H54 (cell line): ENCODE measurements around the gene POLRMT.
"Not testable (repeated sequence)": the region's sequence is repeated elsewhere in the genome, so short reads cannot be mapped to it uniquely, and the experiment has no call there.

Experiments used
- DNase-seq: peaks from one replicate; pipeline ENCODE4 v3.0.0; 2011; ENCODE audit warnings: low spot score, mixed read lengths; ENCODE audit not compliant: insufficient read length
- FAIRE-seq: peaks from 3 replicates; lab custom pipeline; 2011; peaks lifted over from hg19 to GRCh38; lab: Jason Lieb, UNC
- POLR2A ChIP-seq: IDR thresholded peaks from 2 replicates; pipeline ENCODE4 v1.6.1; 2011; ENCODE audit warnings: low read depth, mild to moderate bottlenecking, low read length

The POLRMT gene

GRCh38 chr19:638906-639252 is 5.5 kb upstream of the POLRMT start:
- no peak for FAIRE-seq
- DNase-seq = no peak
- TF ChIP-seq POLR2A = no peak

- no peak for TF ChIP-seq POLR2A
- FAIRE-seq (no peak), DNase-seq (no peak)
Observed at GRCh38 chr19:634975-635652, 1.8 kb upstream of the POLRMT start.

GRCh38 chr19:633786-634639 is 676 bp upstream of the POLRMT start:
- no peak for TF ChIP-seq POLR2A
- FAIRE-seq = no peak
- no peak for DNase-seq

GRCh38 chr19:632579-633067 is 714 bp downstream of the POLRMT start:
- FAIRE-seq = no peak
- DNase-seq = no peak
- TF ChIP-seq POLR2A = no peak

GRCh38 chr19:629961-630714 is 3.2 kb downstream of the POLRMT start:
- no peak for DNase-seq
- no peak for TF ChIP-seq POLR2A
- FAIRE-seq = no peak

GRCh38 chr19:629515-629914 is 3.8 kb downstream of the POLRMT start:
- FAIRE-seq, DNase-seq: not testable (repeated sequence)

- FAIRE-seq (no peak), DNase-seq (no peak)
- TF ChIP-seq POLR2A = no peak
Observed at GRCh38 chr19:628168-628567, 5.2 kb downstream of the POLRMT start.

- DNase-seq, FAIRE-seq: not testable (repeated sequence)
Observed at GRCh38 chr19:626566-626965, 6.8 kb downstream of the POLRMT start.

GRCh38 chr19:625257-625656 is 8.1 kb downstream of the POLRMT start:
- TF ChIP-seq POLR2A = no peak
- DNase-seq (no peak), FAIRE-seq (no peak)

GRCh38 chr19:624433-625109 is 8.8 kb downstream of the POLRMT start:
- FAIRE-seq (no peak), DNase-seq (no peak)
- TF ChIP-seq POLR2A = no peak

- peak; percentile 93 for FAIRE-seq
- DNase-seq = peak; percentile 98
- no peak for TF ChIP-seq POLR2A
Observed at GRCh38 chr19:623974-624373, 9.4 kb downstream of the POLRMT start.

- FAIRE-seq (no peak), DNase-seq (no peak)
- TF ChIP-seq POLR2A = no peak
Observed at GRCh38 chr19:623175-623916, 10.0 kb downstream of the POLRMT start.

GRCh38 chr19:622666-623065 is 10.7 kb downstream of the POLRMT start:
- no peak for TF ChIP-seq POLR2A
- FAIRE-seq (no peak), DNase-seq (no peak)

- TF ChIP-seq POLR2A = no peak
- FAIRE-seq = no peak
- no peak for DNase-seq
Observed at GRCh38 chr19:621819-622218, 11.5 kb downstream of the POLRMT start.

GRCh38 chr19:621191-621590 is 12.1 kb downstream of the POLRMT start:
- not testable (repeated sequence) for DNase-seq, FAIRE-seq
